Osteoblast (primary cell): ENCODE results near the gene PSAP. TPM values are rescaled to one million over a fixed set of nuclear protein-coding genes. Genes with fewer than 3 reads are reported as not detected.

ENCODE experiments used
- DNase-seq: peaks from one replicate; pipeline ENCODE4 v3.0.0; 2011; ENCODE audit warnings: low spot score, mixed read lengths; ENCODE audit not compliant: insufficient read length; ENCODE audit errors: missing footprints
- H2AFZ ChIP-seq: 2 replicates; pipeline ENCODE4 v1.6.0; 2011; ENCODE audit warnings: mild to moderate bottlenecking, low read length
- H3K27ac ChIP-seq: 2 replicates; pipeline ENCODE4 v1.5.1; 2011; ENCODE audit warnings: mild to moderate bottlenecking, low read depth, low read length, moderate library complexity
- H3K27me3 ChIP-seq: 2 replicates; pipeline ENCODE4 v1.6.0; 2012; ENCODE audit warnings: mild to moderate bottlenecking, control low read depth, inconsistent platforms, low read length, moderate library complexity; ENCODE audit not compliant: insufficient read depth
- H3K36me3 ChIP-seq: 2 replicates; pipeline ENCODE4 v1.5.1; 2011; ENCODE audit warnings: mild to moderate bottlenecking, low read length, control low read depth, moderate library complexity; ENCODE audit not compliant: insufficient read depth
- H3K4me1 ChIP-seq: 2 replicates; pipeline ENCODE4 v1.5.1; 2011; ENCODE audit warnings: mild to moderate bottlenecking, low read length, control low read depth, moderate library complexity; ENCODE audit not compliant: insufficient read depth
- H3K4me2 ChIP-seq: 2 replicates; pipeline ENCODE4 v1.6.0; 2011; ENCODE audit warnings: mild to moderate bottlenecking, low read length; ENCODE audit not compliant: insufficient read depth
- H3K4me3 ChIP-seq: fragments of 200-600 bp; sonication (generic); 3 replicates; pipeline ENCODE4 v1.5.1; 2012; ENCODE audit warnings: mild to moderate bottlenecking, low read length, inconsistent platforms; ENCODE audit not compliant: insufficient read depth
- H3K79me2 ChIP-seq: 2 replicates; pipeline ENCODE4 v1.6.0; 2012; ENCODE audit warnings: mild to moderate bottlenecking, low read length, control low read depth, inconsistent platforms; ENCODE audit not compliant: insufficient read depth
- H3K9me3 ChIP-seq: 2 replicates; pipeline ENCODE4 v1.5.1; 2011; ENCODE audit warnings: low read depth, low read length, control low read depth
- H4K20me1 ChIP-seq: 2 replicates; pipeline ENCODE4 v1.6.0; 2012; ENCODE audit warnings: mild to moderate bottlenecking, low read length, control low read depth; ENCODE audit not compliant: insufficient read depth
- total RNA-seq: library from RNA; depleted of rRNA; stranded (reverse); fragments of >200 nt; gene quantifications from 2 replicates; pipeline ENCODE4 v1.2.3, GENCODE V29; 2012
- TF ChIP-seq, protein P1 (sequence below): IDR thresholded peaks from 2 replicates; pipeline ENCODE4 v1.5.1; 2011; ENCODE audit warnings: mild to moderate bottlenecking, low read depth, low read length, moderate library complexity; ENCODE audit errors: extremely low read depth

The PSAP gene
- total RNA-seq, 1 donor = 1,391 TPM

DNA sequence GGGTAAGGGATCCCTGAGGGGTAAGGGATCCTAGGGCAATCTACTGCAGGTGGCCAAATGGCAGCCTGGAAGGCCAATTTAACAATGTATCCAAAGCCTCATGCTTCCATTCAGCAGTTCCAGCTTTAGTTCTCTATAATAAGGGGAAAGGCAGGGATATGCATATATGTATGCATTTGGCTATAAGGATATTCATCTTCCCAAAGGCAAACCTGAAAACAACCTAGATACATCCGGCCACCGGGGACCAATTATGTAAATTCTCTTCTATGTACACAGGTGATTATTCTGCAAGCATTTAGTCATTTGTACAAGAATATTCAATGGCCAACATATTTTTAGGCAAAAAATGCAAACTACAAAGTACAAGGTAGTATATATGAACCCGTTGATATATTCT is 26.7 kb downstream of the PSAP start:
- Histone ChIP-seq H3K36me3 (peaks cover 88% of the 10 kb centered on the region), H3K4me3 (no peak overlapping the region), H3K27me3 (no peaks in the 10 kb centered on the region), H4K20me1 (peaks cover 41% of the 10 kb centered on the region), H3K4me2 (no peak overlapping the region), H2AFZ (no peak overlapping the region), H3K27ac (no peak overlapping the region), H3K9me3 (no peaks in the 10 kb centered on the region), H3K79me2 (peaks cover 17% of the 10 kb centered on the region), H3K4me1 (no peaks in the 10 kb centered on the region)
- no peak for DNase-seq
- TF ChIP-seq, protein P1, sequence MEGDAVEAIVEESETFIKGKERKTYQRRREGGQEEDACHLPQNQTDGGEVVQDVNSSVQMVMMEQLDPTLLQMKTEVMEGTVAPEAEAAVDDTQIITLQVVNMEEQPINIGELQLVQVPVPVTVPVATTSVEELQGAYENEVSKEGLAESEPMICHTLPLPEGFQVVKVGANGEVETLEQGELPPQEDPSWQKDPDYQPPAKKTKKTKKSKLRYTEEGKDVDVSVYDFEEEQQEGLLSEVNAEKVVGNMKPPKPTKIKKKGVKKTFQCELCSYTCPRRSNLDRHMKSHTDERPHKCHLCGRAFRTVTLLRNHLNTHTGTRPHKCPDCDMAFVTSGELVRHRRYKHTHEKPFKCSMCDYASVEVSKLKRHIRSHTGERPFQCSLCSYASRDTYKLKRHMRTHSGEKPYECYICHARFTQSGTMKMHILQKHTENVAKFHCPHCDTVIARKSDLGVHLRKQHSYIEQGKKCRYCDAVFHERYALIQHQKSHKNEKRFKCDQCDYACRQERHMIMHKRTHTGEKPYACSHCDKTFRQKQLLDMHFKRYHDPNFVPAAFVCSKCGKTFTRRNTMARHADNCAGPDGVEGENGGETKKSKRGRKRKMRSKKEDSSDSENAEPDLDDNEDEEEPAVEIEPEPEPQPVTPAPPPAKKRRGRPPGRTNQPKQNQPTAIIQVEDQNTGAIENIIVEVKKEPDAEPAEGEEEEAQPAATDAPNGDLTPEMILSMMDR = no peak

DNA sequence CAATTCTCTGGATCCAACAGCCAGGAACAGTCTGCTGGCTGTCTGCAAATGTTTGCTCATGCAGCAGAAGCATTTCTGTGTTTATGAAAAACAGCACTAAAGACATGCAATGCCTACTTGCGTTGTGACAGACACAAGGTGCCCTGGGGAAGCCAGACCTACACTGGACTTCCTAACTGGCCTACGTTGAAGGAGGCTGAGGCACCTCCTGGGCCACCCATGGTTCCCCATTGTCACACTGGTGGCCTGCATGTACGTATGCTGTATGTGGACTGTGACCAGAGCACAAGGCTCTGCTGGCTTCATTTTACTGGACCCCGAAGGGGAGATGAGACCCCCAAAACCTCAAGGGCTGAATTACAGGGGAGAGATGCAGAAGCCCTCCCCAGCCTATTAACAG is 27.7 kb downstream of the PSAP start:
- Histone ChIP-seq H3K4me3 (no peak overlapping the region), H4K20me1 (peaks cover 34% of the 10 kb centered on the region), H3K36me3 (peaks cover 88% of the 10 kb centered on the region), H2AFZ (no peak overlapping the region), H3K27ac (no peak overlapping the region), H3K9me3 (no peaks in the 10 kb centered on the region), H3K4me1 (no peaks in the 10 kb centered on the region), H3K79me2 (peaks cover 14% of the 10 kb centered on the region), H3K4me2 (no peak overlapping the region), H3K27me3 (no peaks in the 10 kb centered on the region)
- no peak for DNase-seq
- TF ChIP-seq, protein P1 = no peak

DNA sequence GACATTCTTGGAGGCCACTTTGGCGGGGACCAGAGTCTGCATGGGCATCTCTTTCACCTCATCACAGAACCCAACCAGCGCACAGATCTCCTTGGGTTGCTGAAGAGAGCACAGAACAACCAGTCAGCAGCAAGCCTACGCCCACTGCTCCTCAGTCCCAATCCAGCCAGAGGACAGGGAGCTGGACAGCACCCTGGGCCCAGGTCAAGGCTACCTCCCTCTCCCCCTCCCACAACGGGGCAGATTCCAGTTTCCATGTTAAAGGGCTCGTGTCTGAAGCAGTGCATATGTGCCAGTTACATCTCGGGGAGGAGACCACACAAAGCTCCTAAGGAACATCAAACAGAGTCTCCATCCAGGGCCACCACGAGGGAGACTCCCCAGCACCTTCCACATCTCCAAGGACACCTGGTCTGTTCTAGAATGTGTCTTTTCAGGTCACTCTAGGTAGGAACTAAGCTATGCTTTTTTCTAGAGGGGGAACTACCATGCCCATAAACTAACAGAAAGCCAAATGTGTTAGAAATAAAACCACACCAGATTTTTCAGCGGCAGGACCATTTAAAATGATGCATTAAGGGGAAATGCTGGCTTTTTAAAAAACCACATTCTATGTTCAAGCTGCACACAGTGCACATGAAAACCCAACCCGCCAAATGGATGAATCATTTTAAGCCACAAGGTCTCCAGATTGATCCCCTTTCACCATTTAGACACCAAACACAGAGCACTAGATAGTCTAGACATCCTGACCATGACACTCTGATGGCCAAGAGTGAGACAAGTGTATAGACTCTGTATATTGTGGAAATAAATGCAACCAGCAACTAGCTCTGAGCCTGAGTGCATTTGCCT is 28.9 kb downstream of the PSAP start:
- H3K4me3 ChIP-seq = no peak overlapping the region
- no peaks in the 10 kb centered on the region for H3K4me1 ChIP-seq
- no peak overlapping the region for H3K27ac ChIP-seq
- TF ChIP-seq, protein P1 = no peak
- H3K27me3 ChIP-seq = no peaks in the 10 kb centered on the region
- H3K36me3 ChIP-seq = peaks cover 89% of the 10 kb centered on the region
- H3K4me2 ChIP-seq = no peak overlapping the region
- H2AFZ ChIP-seq = no peak overlapping the region
- peaks cover 11% of the 10 kb centered on the region for H3K79me2 ChIP-seq
- peak; percentile 83 for DNase-seq
- H3K9me3 ChIP-seq = no peaks in the 10 kb centered on the region
- peaks cover 38% of the 10 kb centered on the region for H4K20me1 ChIP-seq

DNA sequence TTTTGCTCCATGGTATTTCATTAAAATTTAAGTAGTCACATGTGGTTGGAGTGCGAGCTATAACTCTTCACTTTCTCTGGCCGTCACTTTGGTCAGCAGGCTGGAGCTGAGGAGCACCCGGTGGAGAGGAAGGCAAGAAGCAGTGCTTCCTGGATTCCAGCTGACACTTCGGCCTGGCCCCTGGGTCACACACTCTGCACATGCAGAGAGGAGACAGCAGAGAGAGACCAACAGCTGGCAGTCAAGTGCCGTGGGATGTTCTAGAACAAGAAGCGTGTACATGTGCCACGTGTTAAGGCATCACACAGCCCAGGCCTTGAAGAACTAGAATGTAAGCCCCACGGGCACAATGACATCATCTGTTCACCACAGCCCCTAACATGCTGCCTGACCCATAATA is 30.1 kb downstream of the PSAP start:
- H3K4me2 ChIP-seq = no peak overlapping the region
- H2AFZ ChIP-seq = no peak overlapping the region
- H3K36me3 ChIP-seq = peaks cover 90% of the 10 kb centered on the region
- no peak overlapping the region for H3K4me3 ChIP-seq
- no peak overlapping the region for H3K27ac ChIP-seq
- peaks cover 7% of the 10 kb centered on the region for H3K79me2 ChIP-seq
- no peaks in the 10 kb centered on the region for H3K27me3 ChIP-seq
- peaks cover 30% of the 10 kb centered on the region for H4K20me1 ChIP-seq
- no peak for DNase-seq
- TF ChIP-seq, protein P1 = no peak
- no peaks in the 10 kb centered on the region for H3K4me1 ChIP-seq
- H3K9me3 ChIP-seq = no peaks in the 10 kb centered on the region
